ENCODE measurements around the gene FAM181A.

The FAM181A gene

GRCh38 chr14:93957751-93958566, 30.8 kb downstream of the FAM181A start:
- no peak for DNase-seq (ENCODE audit: low read depth)
- no peak overlapping the region for H3K4me3 ChIP-seq (ENCODE audit: low read depth, low read length)

- DNase-seq (ENCODE audit: low read depth) = no peak
- H3K4me3 ChIP-seq (ENCODE audit: low read depth, low read length) = no peak overlapping the region
These were observed 31.6 kb downstream of the FAM181A start for GRCh38 chr14:93958567-93959238.

GRCh38 chr14:93959239-93960107, 32.3 kb downstream of the FAM181A start:
- H3K4me3 ChIP-seq (ENCODE audit: low read depth, low read length) = no peak overlapping the region
- no peak for DNase-seq (ENCODE audit: low read depth)

GRCh38 chr14:93960108-93960475, 32.9 kb downstream of the FAM181A start:
- H3K4me3 ChIP-seq (ENCODE audit: low read depth, low read length) = no peak overlapping the region
- no peak for DNase-seq (ENCODE audit: low read depth)

- no peak for DNase-seq (ENCODE audit: low read depth)
- H3K4me3 ChIP-seq (ENCODE audit: low read depth, low read length) = no peak overlapping the region
These were observed 33.8 kb downstream of the FAM181A start for GRCh38 chr14:93960774-93961438.

GRCh38 chr14:93961620-93962019, 34.5 kb downstream of the FAM181A start:
- no peak for DNase-seq (ENCODE audit: low read depth)
- H3K4me3 ChIP-seq (ENCODE audit: low read depth, low read length) = no peak overlapping the region

GRCh38 chr14:93962701-93963601, 35.8 kb downstream of the FAM181A start:
- no peak for DNase-seq (ENCODE audit: low read depth)
- H3K4me3 ChIP-seq (ENCODE audit: low read depth, low read length) = no peak overlapping the region

- no peak for DNase-seq (ENCODE audit: low read depth)
- H3K4me3 ChIP-seq (ENCODE audit: low read depth, low read length) = no peak overlapping the region
These were observed 36.5 kb downstream of the FAM181A start for GRCh38 chr14:93963692-93964091.

- no peak overlapping the region for H3K4me3 ChIP-seq (ENCODE audit: low read depth, low read length)
- no peak for DNase-seq (ENCODE audit: low read depth)
These were observed 37.1 kb downstream of the FAM181A start for GRCh38 chr14:93964281-93964680.

- no peak for DNase-seq (ENCODE audit: low read depth)
- no peak overlapping the region for H3K4me3 ChIP-seq (ENCODE audit: low read depth, low read length)
These were observed 37.7 kb downstream of the FAM181A start for GRCh38 chr14:93964820-93965286.

GRCh38 chr14:93965287-93965821, 38.2 kb downstream of the FAM181A start:
- no peak overlapping the region for H3K4me3 ChIP-seq (ENCODE audit: low read depth, low read length)
- DNase-seq (ENCODE audit: low read depth) = peak; percentile 69

GRCh38 chr14:93965946-93966474, 38.9 kb downstream of the FAM181A start:
- no peak overlapping the region for H3K4me3 ChIP-seq (ENCODE audit: low read depth, low read length)
- DNase-seq (ENCODE audit: low read depth) = no peak

- DNase-seq (ENCODE audit: low read depth) = no peak
- H3K4me3 ChIP-seq (ENCODE audit: low read depth, low read length) = no peak overlapping the region
These were observed 40.6 kb downstream of the FAM181A start for GRCh38 chr14:93967637-93968250.

- H3K4me3 ChIP-seq (ENCODE audit: low read depth, low read length) = no peak overlapping the region
- DNase-seq (ENCODE audit: low read depth) = no peak
These were observed 42.1 kb downstream of the FAM181A start for GRCh38 chr14:93969082-93969828.

GRCh38 chr14:93970585-93970964, 43.4 kb downstream of the FAM181A start:
- no peak for DNase-seq (ENCODE audit: low read depth)
- peak overlapping the region; percentile 10 for H3K4me3 ChIP-seq (ENCODE audit: low read depth, low read length)

GRCh38 chr14:93970965-93971634, 44.0 kb downstream of the FAM181A start:
- no peak for DNase-seq (ENCODE audit: low read depth)

More at GRCh38 chr14:93970965-93971634, 44.0 kb downstream of the FAM181A start:
- H3K4me3 ChIP-seq (ENCODE audit: low read depth, low read length) = peak overlapping the region; percentile 10
